NCI-H510A (cell line): ENCODE data around the gene HAS3.
"Not testable (repeated sequence)": the region's sequence is repeated elsewhere in the genome, so short reads cannot be mapped to it uniquely, and the experiment has no call there.

ENCODE experiments used
- DNase-seq: peaks from one replicate; lab custom pipeline; 2025; lab: John Stamatoyannopoulos, UW

The HAS3 gene

GRCh38 chr16:69105501-69106361 is at the start of gene HAS3:
Gene HAS3 (plus strand): TSS chr16:69105653. CDS start chr16:69109396, 3,743 bp downstream.
- no peak for DNase-seq

GRCh38 chr16:69055980-69056379 is 49.5 kb upstream of the HAS3 start:
- DNase-seq, result no peak

- DNase-seq, result no peak
Observed at GRCh38 chr16:69056421-69056820, 49.0 kb upstream of the HAS3 start.

- DNase-seq, result no peak
Observed at GRCh38 chr16:69057400-69058378, 47.8 kb upstream of the HAS3 start.

- DNase-seq, result not testable (repeated sequence)
Observed at GRCh38 chr16:69063491-69063890, 42.0 kb upstream of the HAS3 start.

- DNase-seq, result no peak
Observed at GRCh38 chr16:69064124-69064763, 41.2 kb upstream of the HAS3 start.

GRCh38 chr16:69064764-69065313 is 40.6 kb upstream of the HAS3 start:
- DNase-seq, result no peak

GRCh38 chr16:69069504-69069903 is 35.9 kb upstream of the HAS3 start:
- DNase-seq, result no peak

- no peak for DNase-seq
Observed at GRCh38 chr16:69071036-69071435, 34.4 kb upstream of the HAS3 start.

GRCh38 chr16:69072640-69072974 is 32.8 kb upstream of the HAS3 start:
- no peak for DNase-seq

GRCh38 chr16:69073181-69073702 is 32.2 kb upstream of the HAS3 start:
- no peak for DNase-seq

GRCh38 chr16:69077251-69077650 is 28.2 kb upstream of the HAS3 start:
- no peak for DNase-seq

- no peak for DNase-seq
Observed at GRCh38 chr16:69078073-69078472, 27.4 kb upstream of the HAS3 start.

- no peak for DNase-seq
Observed at GRCh38 chr16:69079697-69080096, 25.8 kb upstream of the HAS3 start.

GRCh38 chr16:69083306-69083941 is 22.0 kb upstream of the HAS3 start:
- no peak for DNase-seq

- no peak for DNase-seq
Observed at GRCh38 chr16:69084289-69084688, 21.2 kb upstream of the HAS3 start.

GRCh38 chr16:69085032-69085695 is 20.3 kb upstream of the HAS3 start:
- DNase-seq, result no peak

- no peak for DNase-seq
Observed at GRCh38 chr16:69087161-69087581, 18.3 kb upstream of the HAS3 start.

GRCh38 chr16:69088684-69089083 is 16.8 kb upstream of the HAS3 start:
- no peak for DNase-seq

- DNase-seq, result peak; percentile 36
Observed at GRCh38 chr16:69089091-69089910, 16.2 kb upstream of the HAS3 start.
